ENCODE results near the gene TAT.
"Not testable (repeated sequence)": the region's sequence is repeated elsewhere in the genome, so short reads cannot be mapped to it uniquely, and the experiment has no call there.

Gene TAT

GRCh38 chr16:71584543-71585317 is 7.8 kb upstream of the TAT start:
- DNase-seq: no peak

- DNase-seq: not testable (repeated sequence)
Measured at GRCh38 chr16:71582553-71582848, 5.6 kb upstream of the TAT start.

- no peak for DNase-seq
Measured at GRCh38 chr16:71574702-71575101, 2.2 kb downstream of the TAT start.

GRCh38 chr16:71573387-71574094 is 3.4 kb downstream of the TAT start:
- DNase-seq: no peak

- DNase-seq: no peak
Measured at GRCh38 chr16:71572497-71573116, 4.3 kb downstream of the TAT start.

- DNase-seq: no peak
Measured at GRCh38 chr16:71570144-71570543, 6.7 kb downstream of the TAT start.

GRCh38 chr16:71569621-71570020 is 7.3 kb downstream of the TAT start:
- DNase-seq: no peak

- no peak for DNase-seq
Measured at GRCh38 chr16:71568551-71568950, 8.3 kb downstream of the TAT start.

GRCh38 chr16:71567931-71568330 is 9.0 kb downstream of the TAT start:
- no peak for DNase-seq

- DNase-seq: no peak
Measured at GRCh38 chr16:71565812-71566700, 10.8 kb downstream of the TAT start.

- DNase-seq: no peak
Measured at GRCh38 chr16:71564335-71564967, 12.4 kb downstream of the TAT start.

- no peak for DNase-seq
Measured at GRCh38 chr16:71562552-71562951, 14.3 kb downstream of the TAT start.

- DNase-seq: not testable (repeated sequence)
Measured at GRCh38 chr16:71561886-71562285, 15.0 kb downstream of the TAT start.

GRCh38 chr16:71559855-71560254 is 17.0 kb downstream of the TAT start:
- no peak for DNase-seq

GRCh38 chr16:71557954-71558582 is 18.8 kb downstream of the TAT start:
- DNase-seq: no peak

GRCh38 chr16:71557299-71557698 is 19.6 kb downstream of the TAT start:
- DNase-seq: no peak

GRCh38 chr16:71555230-71555891 is 21.5 kb downstream of the TAT start:
- no peak for DNase-seq

- DNase-seq: no peak
Measured at GRCh38 chr16:71552698-71553503, 24.0 kb downstream of the TAT start.

GRCh38 chr16:71547168-71547567 is 29.7 kb downstream of the TAT start:
- no peak for DNase-seq

GRCh38 chr16:71542377-71542776 is 34.5 kb downstream of the TAT start:
- no peak for DNase-seq
